Umbilical cord (tissue), 2 donors: Measurements from ENCODE around the gene RPL26. TPM values are rescaled to one million over a fixed set of nuclear protein-coding genes. Genes with fewer than 3 reads are reported as not detected.
A peak's percentile ranks its signal among the peaks of the same experiment; 100 is the strongest.

ENCODE experiments used
- DNase-seq: peaks from one replicate; pipeline ENCODE4 v3.0.0-alpha.2; 2015; ENCODE audit warnings: low spot score
- total RNA-seq: library from RNA; depleted of rRNA; stranded (reverse); fragments of >200 nt; gene quantifications from one replicate; pipeline ENCODE4 v1.2.3, GENCODE V29; 2014; ENCODE audit warnings: low replicate concordance; ENCODE audit not compliant: insufficient read depth

RPL26 gene
- total RNA-seq: 3,035 TPM

GRCh38 chr17:8383143-8383822, at the start of gene RPL26:
Gene RPL26 (minus strand): TSS chr17:8383193. CDS start chr17:8382310, 883 bp downstream.
- peak; percentile 99 for DNase-seq

GRCh38 chr17:8430966-8431365, 48.0 kb upstream of the RPL26 start:
- peak; percentile 47 for DNase-seq

GRCh38 chr17:8426802-8427201, 43.8 kb upstream of the RPL26 start:
- DNase-seq: no peak

DNA sequence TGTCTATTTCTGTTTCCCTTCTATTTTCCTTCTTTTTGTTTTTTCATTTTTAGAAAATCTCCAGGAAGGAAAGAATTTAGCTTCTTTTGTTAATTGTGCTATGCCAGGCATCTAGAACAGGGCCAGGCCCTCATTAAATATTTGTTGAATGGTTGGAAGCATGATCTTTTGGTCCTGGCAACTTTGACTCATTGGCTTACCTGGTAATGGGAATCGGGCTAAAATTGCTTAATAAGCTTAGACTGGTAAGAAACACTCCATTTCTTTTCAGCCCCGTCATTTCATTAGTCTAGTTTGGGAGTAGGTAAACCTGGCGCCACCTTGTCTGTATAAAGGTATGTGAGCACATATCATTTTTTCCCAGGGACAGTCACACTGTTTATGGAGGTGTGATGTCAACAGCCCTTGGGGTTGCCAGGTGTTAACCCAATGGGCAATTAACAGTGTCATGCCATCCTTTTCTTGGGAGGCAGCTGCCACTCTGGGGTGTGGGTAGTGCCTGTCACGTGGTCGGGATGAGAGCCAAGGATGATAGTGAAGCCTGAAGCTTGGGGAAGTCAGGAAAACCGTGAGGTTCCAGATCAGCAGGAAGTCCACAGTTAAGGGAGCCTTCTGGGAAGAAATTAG, 43.2 kb upstream of the RPL26 start:
- DNase-seq: no peak

DNA sequence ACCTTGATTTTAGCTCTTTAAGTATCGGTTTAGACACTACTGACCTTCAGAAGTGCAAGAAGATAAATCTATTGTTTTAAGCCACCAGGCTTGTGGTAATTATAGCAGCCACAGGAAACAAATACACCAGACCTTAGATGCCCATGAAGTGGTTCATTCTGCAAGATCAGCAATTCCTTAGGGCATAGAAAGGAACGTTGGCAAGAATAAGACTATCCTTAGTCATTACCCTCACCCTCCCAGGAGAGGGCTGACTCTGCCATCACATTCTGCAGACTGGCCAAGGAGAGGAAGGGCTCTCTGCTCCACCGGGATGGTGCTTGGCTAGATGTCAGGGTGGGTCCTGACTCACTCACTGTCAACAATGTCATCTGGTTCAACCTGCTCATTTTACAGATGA, 38.6 kb upstream of the RPL26 start:
- DNase-seq: no peak

- peak; percentile 9 for DNase-seq
Observed at GRCh38 chr17:8420041-8420934, 37.3 kb upstream of the RPL26 start.

DNA sequence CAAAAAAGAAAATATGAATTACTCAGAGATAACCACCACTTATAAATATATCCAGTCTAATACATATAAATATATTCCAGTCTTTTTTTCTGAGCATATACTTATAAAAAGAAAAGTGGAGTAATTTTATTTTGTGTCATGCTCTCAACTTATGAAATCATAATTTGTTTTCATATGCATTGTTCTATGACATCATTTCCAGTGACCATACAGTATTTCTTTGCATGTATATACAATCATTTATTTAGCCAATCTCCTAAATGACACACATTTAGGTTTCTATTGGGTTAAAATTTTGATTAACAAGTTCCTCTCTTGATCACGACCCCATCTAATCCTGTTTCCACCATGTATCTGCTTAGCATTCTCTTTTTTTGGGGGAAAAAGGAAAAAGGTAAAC, 36.3 kb upstream of the RPL26 start:
- no peak for DNase-seq

DNA sequence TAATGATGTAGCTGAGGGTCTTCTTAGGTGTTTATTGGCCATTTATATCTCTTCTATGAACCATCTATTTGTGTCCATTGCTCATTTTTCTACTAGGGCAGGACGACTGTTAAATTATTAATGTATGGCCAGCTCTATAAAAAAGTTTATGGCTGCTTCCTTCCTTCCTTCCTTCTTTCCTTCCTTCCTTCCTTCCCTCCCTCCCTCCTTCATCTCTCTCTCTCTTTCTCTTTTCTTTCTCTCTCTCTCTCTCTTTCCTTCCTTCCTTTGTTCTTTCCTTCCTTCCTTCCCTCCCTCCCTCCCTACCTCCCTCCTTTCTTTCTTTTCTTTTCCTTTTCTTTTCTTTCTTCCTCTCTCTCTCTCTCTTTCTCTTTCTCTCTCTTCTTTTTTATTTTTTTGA, 35.5 kb upstream of the RPL26 start:
- no peak for DNase-seq

GRCh38 chr17:8417806-8418205, 34.8 kb upstream of the RPL26 start:
- DNase-seq: no peak

- DNase-seq: no peak
Observed at GRCh38 chr17:8413938-8414337, 30.9 kb upstream of the RPL26 start.

- DNase-seq: no peak
Observed at GRCh38 chr17:8413328-8413727, 30.3 kb upstream of the RPL26 start.

DNA sequence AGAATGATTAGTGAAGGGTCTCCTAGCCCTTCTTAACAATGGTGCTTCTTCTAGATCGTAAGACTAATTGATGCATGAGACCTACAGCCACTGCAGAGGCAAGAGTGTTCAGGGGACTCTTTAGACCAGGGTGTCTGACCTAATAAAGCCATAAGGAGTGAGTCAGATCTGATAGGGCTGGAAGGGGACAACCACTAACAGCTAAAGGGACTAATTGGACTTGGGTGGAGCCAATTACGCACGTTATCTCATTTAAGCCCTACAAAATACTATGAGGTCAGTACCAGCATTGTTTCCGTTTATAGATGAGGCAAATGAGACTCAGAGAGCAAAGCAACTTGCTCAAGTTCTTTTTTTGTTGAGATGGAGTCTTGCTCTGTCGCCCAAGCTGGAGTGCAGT, 29.1 kb upstream of the RPL26 start:
- no peak for DNase-seq

DNA sequence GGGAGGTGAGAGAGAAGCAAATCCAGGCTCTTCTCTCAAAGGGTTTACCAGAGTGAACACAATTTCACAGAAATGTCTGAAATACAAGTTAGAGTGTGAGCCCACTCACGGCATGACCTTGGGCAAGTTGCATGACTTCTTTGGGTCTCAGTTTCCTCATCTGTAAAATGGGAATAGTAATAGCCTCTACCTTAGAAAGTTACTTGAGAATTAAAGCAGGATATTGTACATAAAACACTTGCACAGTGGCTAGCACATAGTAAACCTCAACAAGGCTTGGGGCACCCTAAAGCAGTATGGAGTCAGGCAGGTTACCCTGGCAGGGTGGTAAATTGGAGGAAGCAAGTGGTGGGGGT, 27.9 kb upstream of the RPL26 start:
- no peak for DNase-seq

GRCh38 chr17:8409966-8410882, 27.2 kb upstream of the RPL26 start:
- DNase-seq: peak; percentile 91

GRCh38 chr17:8408371-8408770, 25.4 kb upstream of the RPL26 start:
- DNase-seq: no peak

DNA sequence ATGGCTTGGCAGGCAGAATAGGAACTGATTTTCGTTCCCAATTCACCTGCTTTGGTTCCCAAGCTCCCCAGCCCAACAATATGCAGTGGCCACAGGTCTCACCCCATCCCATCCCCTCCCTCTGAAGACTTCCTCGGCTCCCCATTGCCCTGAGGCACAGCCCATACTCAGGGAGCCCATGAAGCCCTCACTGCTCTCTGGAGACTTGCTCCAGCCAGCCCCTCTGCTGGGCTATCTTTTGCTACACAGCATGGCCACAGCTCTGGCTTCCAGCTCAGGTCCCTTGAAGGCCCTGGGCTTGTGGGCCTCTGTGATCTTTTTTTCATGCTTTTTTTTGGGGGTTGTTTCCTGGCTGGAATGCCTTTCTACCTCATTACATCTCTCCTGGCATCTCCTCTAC, 23.2 kb upstream of the RPL26 start:
- DNase-seq: no peak

GRCh38 chr17:8405499-8406016, 22.6 kb upstream of the RPL26 start:
- no peak for DNase-seq

- DNase-seq: no peak
Observed at GRCh38 chr17:8402921-8403536, 20.0 kb upstream of the RPL26 start.

- DNase-seq: no peak
Observed at GRCh38 chr17:8401107-8401506, 18.1 kb upstream of the RPL26 start.

- no peak for DNase-seq
Observed at GRCh38 chr17:8398980-8399379, 16.0 kb upstream of the RPL26 start.

- no peak for DNase-seq
Observed at GRCh38 chr17:8397636-8398035, 14.6 kb upstream of the RPL26 start, which contains the start of gene RNF222. Gene RNF222 (minus strand): TSS chr17:8397827. CDS start chr17:8393461, 4,366 bp downstream.
